RWPE2 (cell line): Measurements from ENCODE around the gene PTPRD.
"Not testable (repeated sequence)": the region's sequence is repeated elsewhere in the genome, so short reads cannot be mapped to it uniquely, and the experiment has no call there.

ENCODE experiments used
- ATAC-seq: fragments of 200-7000 bp; cut with Tn5 transposase; 3 replicates; pipeline ENCODE4 v1.9.1; 2021; ENCODE audit warnings: low read depth
- DNase-seq: peaks from one replicate; pipeline ENCODE4 v3.0.0-alpha.2; 2020; ENCODE audit warnings: low spot score
- H3K27ac ChIP-seq: fragments of 450-650 bp; 2 replicates; pipeline ENCODE4 v1.5.1; 2017; ENCODE audit warnings: mild to moderate bottlenecking; ENCODE audit not compliant: poor library complexity, severe bottlenecking
- H3K27me3 ChIP-seq: fragments of 250-450 bp; sonication (Bioruptor Pico); 2 replicates; pipeline ENCODE4 v1.5.1; 2021; ENCODE audit warnings: mild to moderate bottlenecking, moderate library complexity; ENCODE audit not compliant: insufficient read depth, poor library complexity, severe bottlenecking
- H3K36me3 ChIP-seq: fragments of 250-450 bp; sonication (Bioruptor Pico); 2 replicates; pipeline ENCODE4 v1.5.1; 2020; ENCODE audit warnings: low read depth, mild to moderate bottlenecking, moderate library complexity
- H3K4me1 ChIP-seq: fragments of 250-450 bp; sonication (Bioruptor Pico); 2 replicates; pipeline ENCODE4 v1.5.1; 2021; ENCODE audit warnings: mild to moderate bottlenecking, moderate library complexity; ENCODE audit not compliant: insufficient read depth, poor library complexity, severe bottlenecking
- H3K4me3 ChIP-seq: fragments of 250-450 bp; sonication (Bioruptor Pico); 2 replicates; pipeline ENCODE4 v1.5.1; 2021; ENCODE audit warnings: mild to moderate bottlenecking, moderate library complexity; ENCODE audit not compliant: severe bottlenecking
- H3K9me3 ChIP-seq: fragments of 250-450 bp; sonication (Bioruptor Pico); 2 replicates; pipeline ENCODE4 v1.5.1; 2021; ENCODE audit warnings: mild to moderate bottlenecking, moderate library complexity; ENCODE audit not compliant: severe bottlenecking
- TF ChIP-seq, protein P1 (sequence below): fragments of 450-650 bp; IDR thresholded peaks from one replicate; pipeline ENCODE4 v1.5.1; 2017; ENCODE audit warnings: mild to moderate bottlenecking, moderate library complexity; ENCODE audit not compliant: poor library complexity, severe bottlenecking

PTPRD gene

DNA sequence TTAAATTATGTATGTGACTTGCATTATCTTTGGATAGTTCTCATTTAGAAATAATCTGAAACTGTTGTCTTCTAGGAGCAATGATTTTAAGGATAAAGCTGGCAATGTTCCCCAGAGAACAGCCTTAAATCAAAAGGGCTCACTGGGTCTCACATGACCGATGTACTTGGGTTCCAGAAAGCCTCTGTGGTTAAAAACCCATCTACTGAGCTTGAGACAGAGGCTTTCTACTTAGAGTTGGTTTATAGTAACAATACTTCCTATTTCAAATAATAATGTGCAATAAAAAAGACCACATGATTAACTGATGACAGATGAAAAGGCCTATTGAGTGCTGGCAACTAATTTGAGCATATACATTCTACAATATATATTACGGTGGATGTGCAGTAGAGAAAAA lies 1143.5 kb downstream of the PTPRD start:
- no peaks in the 10 kb centered on the region for H3K36me3 ChIP-seq
- TF ChIP-seq, protein P1, sequence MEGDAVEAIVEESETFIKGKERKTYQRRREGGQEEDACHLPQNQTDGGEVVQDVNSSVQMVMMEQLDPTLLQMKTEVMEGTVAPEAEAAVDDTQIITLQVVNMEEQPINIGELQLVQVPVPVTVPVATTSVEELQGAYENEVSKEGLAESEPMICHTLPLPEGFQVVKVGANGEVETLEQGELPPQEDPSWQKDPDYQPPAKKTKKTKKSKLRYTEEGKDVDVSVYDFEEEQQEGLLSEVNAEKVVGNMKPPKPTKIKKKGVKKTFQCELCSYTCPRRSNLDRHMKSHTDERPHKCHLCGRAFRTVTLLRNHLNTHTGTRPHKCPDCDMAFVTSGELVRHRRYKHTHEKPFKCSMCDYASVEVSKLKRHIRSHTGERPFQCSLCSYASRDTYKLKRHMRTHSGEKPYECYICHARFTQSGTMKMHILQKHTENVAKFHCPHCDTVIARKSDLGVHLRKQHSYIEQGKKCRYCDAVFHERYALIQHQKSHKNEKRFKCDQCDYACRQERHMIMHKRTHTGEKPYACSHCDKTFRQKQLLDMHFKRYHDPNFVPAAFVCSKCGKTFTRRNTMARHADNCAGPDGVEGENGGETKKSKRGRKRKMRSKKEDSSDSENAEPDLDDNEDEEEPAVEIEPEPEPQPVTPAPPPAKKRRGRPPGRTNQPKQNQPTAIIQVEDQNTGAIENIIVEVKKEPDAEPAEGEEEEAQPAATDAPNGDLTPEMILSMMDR: no peak
- ATAC-seq (no peak), DNase-seq (no peak)
- no peak overlapping the region for H3K27ac ChIP-seq
- H3K4me1 ChIP-seq: no peaks in the 10 kb centered on the region
- no peaks in the 10 kb centered on the region for H3K9me3 ChIP-seq
- no peaks in the 10 kb centered on the region for H3K27me3 ChIP-seq
- H3K4me3 ChIP-seq: no peak overlapping the region

DNA sequence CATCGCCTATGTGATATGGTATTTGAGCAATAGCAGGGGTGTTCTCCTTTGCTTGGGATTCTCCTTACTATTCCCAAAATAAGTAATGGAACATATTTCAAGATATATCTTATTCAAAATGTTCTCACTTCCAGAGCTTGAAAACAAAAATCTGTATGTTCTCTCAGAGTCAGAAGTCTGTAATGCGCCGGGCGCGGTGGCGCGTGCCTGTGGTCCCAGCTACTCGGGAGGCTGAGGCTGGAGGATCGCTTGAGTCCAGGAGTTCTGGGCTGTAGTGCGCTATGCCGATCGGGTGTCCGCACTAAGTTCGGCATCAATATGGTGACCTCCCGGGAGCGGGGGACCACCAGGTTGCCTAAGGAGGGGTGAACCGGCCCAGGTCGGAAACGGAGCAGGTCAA lies 1170.9 kb downstream of the PTPRD start:
- DNase-seq, H3K27ac ChIP-seq, H3K9me3 ChIP-seq, ATAC-seq, H3K27me3 ChIP-seq, H3K4me1 ChIP-seq, H3K4me3 ChIP-seq, H3K36me3 ChIP-seq: not testable (repeated sequence)

DNA sequence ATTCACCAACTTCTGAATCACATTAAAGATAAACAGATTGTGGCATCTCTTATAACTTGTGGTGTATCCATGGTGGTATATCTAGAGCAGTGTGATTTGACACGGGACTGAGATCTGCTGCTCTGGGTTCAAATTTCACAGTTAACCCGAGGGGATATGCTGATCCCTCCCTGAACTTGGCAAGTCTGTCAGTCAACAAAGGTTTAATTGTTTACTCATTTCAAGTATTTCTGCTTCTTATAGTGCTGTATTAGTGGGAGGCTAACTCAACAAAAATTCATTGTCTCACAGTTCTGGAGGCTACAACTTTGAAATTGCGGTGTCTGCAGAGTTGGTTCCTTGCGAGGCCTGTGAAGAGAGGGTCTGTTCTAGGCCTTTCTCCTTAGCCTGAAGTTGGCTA lies 1175.2 kb downstream of the PTPRD start:
- DNase-seq: no peak
- Histone ChIP-seq H3K9me3 (no peaks in the 10 kb centered on the region), H3K27ac (no peak overlapping the region), H3K4me1 (no peaks in the 10 kb centered on the region), H3K36me3 (no peaks in the 10 kb centered on the region), H3K4me3 (no peak overlapping the region), H3K27me3 (peaks cover 5% of the 10 kb centered on the region)
- ATAC-seq: no peak
- TF ChIP-seq, protein P1: no peak

DNA sequence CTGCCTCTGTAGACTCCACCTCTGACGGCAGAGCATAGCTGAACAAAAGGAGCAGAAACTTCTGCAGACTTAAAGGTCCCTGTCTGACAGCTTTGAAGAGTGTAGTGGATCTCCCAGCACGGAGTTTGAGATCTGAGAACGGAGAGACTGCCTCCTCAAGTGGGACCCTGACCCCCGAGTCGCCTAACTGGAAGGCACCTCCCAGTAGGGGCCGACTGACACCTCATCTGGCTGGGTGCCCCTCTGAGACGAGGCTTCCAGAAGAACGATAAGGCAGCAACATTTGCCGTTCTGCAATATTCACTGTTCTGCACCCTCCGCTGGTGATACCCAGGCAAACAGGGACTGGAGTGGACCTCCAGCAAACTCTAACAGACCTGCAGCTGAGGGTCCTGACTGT lies 1186.3 kb downstream of the PTPRD start:
- not testable (repeated sequence) for H3K27me3 ChIP-seq, H3K9me3 ChIP-seq, ATAC-seq, H3K4me3 ChIP-seq, H3K27ac ChIP-seq, H3K36me3 ChIP-seq, H3K4me1 ChIP-seq, DNase-seq

DNA sequence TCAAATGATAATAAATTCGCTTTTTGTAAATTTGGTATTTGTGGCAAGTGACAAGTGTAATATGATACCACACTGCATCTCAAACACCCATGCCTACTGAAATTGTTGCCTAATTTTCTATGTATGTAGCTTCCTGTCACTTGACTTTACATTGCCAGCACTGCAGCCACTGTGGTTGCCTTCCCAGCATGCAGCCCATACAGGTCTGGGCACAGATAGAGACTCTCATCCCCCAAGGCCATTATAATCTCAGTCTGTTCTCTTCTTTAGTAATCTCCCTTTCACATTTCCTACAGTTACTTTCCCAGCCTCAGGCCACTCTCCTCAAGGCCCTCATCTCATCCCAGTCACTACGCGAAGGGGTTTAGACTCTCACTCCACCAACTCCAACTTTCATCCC lies 1200.6 kb downstream of the PTPRD start:
- H3K9me3 ChIP-seq: no peaks in the 10 kb centered on the region
- H3K4me1 ChIP-seq: no peaks in the 10 kb centered on the region
- TF ChIP-seq, protein P1: no peak
- H3K27me3 ChIP-seq: no peaks in the 10 kb centered on the region
- H3K4me3 ChIP-seq: no peak overlapping the region
- ATAC-seq (no peak), DNase-seq (no peak)
- H3K27ac ChIP-seq: no peak overlapping the region
- no peaks in the 10 kb centered on the region for H3K36me3 ChIP-seq

DNA sequence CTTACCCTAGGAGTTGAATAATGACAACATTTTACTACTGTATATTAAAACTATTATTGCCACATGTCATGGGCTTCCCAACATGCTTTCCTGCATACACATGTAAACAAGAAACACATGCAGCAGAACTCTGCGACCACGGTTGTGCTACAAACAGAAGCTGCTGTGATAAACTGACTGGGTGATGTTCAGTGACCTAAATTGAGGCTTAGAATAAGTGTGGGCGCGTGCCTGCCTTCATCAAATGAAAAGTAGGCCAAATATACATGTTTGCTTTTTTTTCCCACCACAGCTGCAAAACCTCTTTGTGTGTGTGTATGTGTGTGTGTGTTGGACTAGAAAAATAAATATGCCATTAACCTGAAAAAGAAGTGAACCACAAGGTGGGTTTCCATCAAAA lies 1202.1 kb downstream of the PTPRD start:
- no peak for DNase-seq
- no peaks in the 10 kb centered on the region for H3K9me3 ChIP-seq
- no peak overlapping the region for H3K4me3 ChIP-seq
- no peaks in the 10 kb centered on the region for H3K36me3 ChIP-seq
- H3K4me1 ChIP-seq: no peaks in the 10 kb centered on the region
- ATAC-seq: no peak
- H3K27me3 ChIP-seq: no peaks in the 10 kb centered on the region
- no peak overlapping the region for H3K27ac ChIP-seq
- TF ChIP-seq, protein P1: no peak
